HEK293 (cell line): ENCODE measurements around the gene TMEM50B.

ENCODE experiments used
- CTCF ChIA-PET: fragments of 350-600 bp; formaldehyde crosslinking; extraction: SDS; loops from one replicate; lab custom pipeline; 2021; ENCODE audit warnings: antibody characterized with exemption; lab: Yijun Ruan, JAX
- POLR2A ChIA-PET: fragments of 300-600 bp; formaldehyde crosslinking; extraction: SDS; loops from one replicate; lab custom pipeline; 2020; ENCODE audit warnings: antibody characterized with exemption, inconsistent platforms; lab: Yijun Ruan, JAX
- H3K27ac ChIP-seq: fragments of 200-500 bp; sonication (Bioruptor generic); 2 replicates; pipeline ENCODE4 v1.5.1; 2014; ENCODE audit warnings: low read depth, low read length, control low read depth, inconsistent platforms; ENCODE audit errors: extremely low read depth
- H3K36me3 ChIP-seq, 2 experiments: fragments of 200-500 bp in 1 of 2; sonication (Bioruptor generic) in 1 of 2; 1 replicate in 1 of 2; 2 replicates in 1 of 2; pipeline ENCODE4 v1.5.1; 2014 to 2017; ENCODE audit warnings: inconsistent platforms in 2 of 2, low read length in 2 of 2; ENCODE audit not compliant: control insufficient read depth in 2 of 2, insufficient read depth in 1 of 2
- H3K4me1 ChIP-seq: fragments of 200-500 bp; sonication (Bioruptor generic); 2 replicates; pipeline ENCODE4 v1.5.1; 2014; ENCODE audit warnings: mild to moderate bottlenecking, low read length, inconsistent platforms; ENCODE audit not compliant: control insufficient read depth, insufficient read depth
- H3K4me3 ChIP-seq: 2 replicates; pipeline ENCODE4 v1.5.1; 2011; ENCODE audit warnings: low read depth, mild to moderate bottlenecking, control low read depth, low read length, moderate library complexity
- H3K9me3 ChIP-seq: fragments of 200-500 bp; sonication (Bioruptor generic); 2 replicates; pipeline ENCODE4 v1.5.1; 2014; ENCODE audit warnings: low read depth, low read length, inconsistent platforms; ENCODE audit not compliant: control insufficient read depth, insufficient read depth
- ZNF529 ChIP-seq: fragments of 450-650 bp; formaldehyde crosslinking; IDR thresholded peaks from 2 replicates; pipeline ENCODE4 v1.5.1; 2017; ENCODE audit warnings: missing genetic modification characterization, missing biosample characterization; ENCODE audit not compliant: insufficient replicate concordance
- TF ChIP-seq, protein P1 (sequence below): fragments of 450-650 bp; formaldehyde crosslinking; optimal IDR thresholded peaks from 2 replicates; pipeline ENCODE3; 2016; ENCODE audit warnings: missing biosample characterization, mild to moderate bottlenecking, missing genetic modification characterization
- TF ChIP-seq, protein P2 (sequence below): fragments of 450-650 bp; formaldehyde crosslinking; conservative IDR thresholded peaks from 2 replicates; pipeline ENCODE4 v1.5.1; 2016; ENCODE audit warnings: low read depth, missing biosample characterization, missing genetic modification characterization

TMEM50B gene

DNA sequence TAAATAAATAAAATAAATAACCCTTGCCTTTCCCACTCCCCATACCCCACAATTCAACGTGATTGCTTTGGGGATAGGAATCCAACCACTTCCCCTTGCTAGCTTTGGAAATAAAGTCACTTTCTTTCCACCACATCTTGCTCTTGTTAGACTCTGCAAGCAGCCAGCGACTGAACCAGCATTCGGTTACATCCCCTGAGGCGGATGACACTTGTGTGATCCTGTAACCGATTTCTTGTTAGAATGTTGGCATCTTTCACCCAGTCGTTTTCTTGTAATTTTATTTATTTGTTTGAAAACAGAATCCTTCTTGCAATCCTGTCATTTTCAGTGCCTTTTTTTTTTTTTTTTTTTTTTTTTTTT, 78.2 kb downstream of the TMEM50B start:
- POLR2A ChIA-PET: interaction anchor here (0.8 kb wide), 1 partner anchor 67 kb away, joined by 5 read pairs; no protein-coding TSS in a partner anchor
- H3K27ac ChIP-seq: no peak overlapping the region
- no peaks in the 10 kb centered on the region for H3K9me3 ChIP-seq
- H3K4me3 ChIP-seq: no peak overlapping the region
- H3K4me1 ChIP-seq: peaks cover 7% of the 10 kb centered on the region
- TF ChIP-seq, protein P1, sequence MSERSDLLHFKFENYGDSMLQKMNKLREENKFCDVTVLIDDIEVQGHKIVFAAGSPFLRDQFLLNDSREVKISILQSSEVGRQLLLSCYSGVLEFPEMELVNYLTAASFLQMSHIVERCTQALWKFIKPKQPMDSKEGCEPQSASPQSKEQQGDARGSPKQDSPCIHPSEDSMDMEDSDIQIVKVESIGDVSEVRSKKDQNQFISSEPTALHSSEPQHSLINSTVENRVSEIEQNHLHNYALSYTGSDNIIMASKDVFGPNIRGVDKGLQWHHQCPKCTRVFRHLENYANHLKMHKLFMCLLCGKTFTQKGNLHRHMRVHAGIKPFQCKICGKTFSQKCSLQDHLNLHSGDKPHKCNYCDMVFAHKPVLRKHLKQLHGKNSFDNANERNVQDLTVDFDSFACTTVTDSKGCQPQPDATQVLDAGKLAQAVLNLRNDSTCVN (tag by site-specific recombination): no peak
- TF ChIP-seq, protein P2, sequence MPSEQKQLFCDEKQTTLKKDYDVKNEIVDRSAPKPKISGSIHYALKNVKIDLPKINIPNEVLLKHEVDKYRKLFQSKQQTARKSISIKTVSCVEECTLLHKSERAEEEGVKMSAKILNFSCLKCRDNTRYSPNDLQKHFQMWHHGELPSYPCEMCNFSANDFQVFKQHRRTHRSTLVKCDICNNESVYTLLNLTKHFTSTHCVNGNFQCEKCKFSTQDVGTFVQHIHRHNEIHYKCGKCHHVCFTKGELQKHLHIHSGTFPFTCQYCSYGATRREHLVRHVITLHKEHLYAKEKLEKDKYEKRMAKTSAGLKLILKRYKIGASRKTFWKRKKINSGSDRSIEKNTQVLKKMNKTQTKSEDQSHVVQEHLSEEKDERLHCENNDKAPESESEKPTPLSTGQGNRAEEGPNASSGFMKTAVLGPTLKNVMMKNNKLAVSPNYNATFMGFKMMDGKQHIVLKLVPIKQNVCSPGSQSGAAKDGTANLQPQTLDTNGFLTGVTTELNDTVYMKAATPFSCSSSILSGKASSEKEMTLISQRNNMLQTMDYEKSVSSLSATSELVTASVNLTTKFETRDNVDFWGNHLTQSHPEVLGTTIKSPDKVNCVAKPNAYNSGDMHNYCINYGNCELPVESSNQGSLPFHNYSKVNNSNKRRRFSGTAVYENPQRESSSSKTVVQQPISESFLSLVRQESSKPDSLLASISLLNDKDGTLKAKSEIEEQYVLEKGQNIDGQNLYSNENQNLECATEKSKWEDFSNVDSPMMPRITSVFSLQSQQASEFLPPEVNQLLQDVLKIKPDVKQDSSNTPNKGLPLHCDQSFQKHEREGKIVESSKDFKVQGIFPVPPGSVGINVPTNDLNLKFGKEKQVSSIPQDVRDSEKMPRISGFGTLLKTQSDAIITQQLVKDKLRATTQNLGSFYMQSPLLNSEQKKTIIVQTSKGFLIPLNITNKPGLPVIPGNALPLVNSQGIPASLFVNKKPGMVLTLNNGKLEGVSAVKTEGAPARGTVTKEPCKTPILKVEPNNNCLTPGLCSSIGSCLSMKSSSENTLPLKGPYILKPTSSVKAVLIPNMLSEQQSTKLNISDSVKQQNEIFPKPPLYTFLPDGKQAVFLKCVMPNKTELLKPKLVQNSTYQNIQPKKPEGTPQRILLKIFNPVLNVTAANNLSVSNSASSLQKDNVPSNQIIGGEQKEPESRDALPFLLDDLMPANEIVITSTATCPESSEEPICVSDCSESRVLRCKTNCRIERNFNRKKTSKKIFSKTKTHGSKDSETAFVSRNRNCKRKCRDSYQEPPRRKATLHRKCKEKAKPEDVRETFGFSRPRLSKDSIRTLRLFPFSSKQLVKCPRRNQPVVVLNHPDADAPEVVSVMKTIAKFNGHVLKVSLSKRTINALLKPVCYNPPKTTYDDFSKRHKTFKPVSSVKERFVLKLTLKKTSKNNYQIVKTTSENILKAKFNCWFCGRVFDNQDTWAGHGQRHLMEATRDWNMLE (tag by site-specific recombination): 0 out of 2 replicates have a peak, but pooled peaks have one; percentile 21
- no peak for TF ChIP-seq ZNF529 (tag by site-specific recombination)
- TF ChIP-seq, all 188 proteins: peak for 1
- CTCF ChIA-PET: interaction anchor here (0.6 to 1.0 kb wide), 2 partner anchors 35 to 77 kb away, joined by 3 to 6 read pairs; partner anchors contain the start of gene IFNAR1
- peaks cover 0 to 4% of the 10 kb centered on the region in 2 experiments; a peak in 1 of 3 replicates for H3K36me3 ChIP-seq
